Endothelial cell of umbilical vein (primary cell): ENCODE results near the gene BRD2. TPM values are rescaled to one million over a fixed set of nuclear protein-coding genes. Genes with fewer than 3 reads are reported as not detected.

Experiments
- BruUV-seq: library from RNA; stranded (reverse); fragments of 400-500 nt; replicated peaks from 2 replicates; lab custom pipeline; 2021; lab: Mats Ljungman, UMichigan
- CTCF ChIA-PET: fragments of 300-600, 350-600 bp; sonication (Branson Sonifier 250); formaldehyde crosslinking; loops from one replicate; lab custom pipeline; 2021; ENCODE audit warnings: antibody characterized with exemption, inconsistent platforms; lab: Charles Lee
- POLR2A ChIA-PET: fragments of 300-600, 350-600 bp; sonication (Branson Sonifier 250); formaldehyde crosslinking; loops from one replicate; lab custom pipeline; 2021; ENCODE audit warnings: antibody characterized with exemption, inconsistent platforms; lab: Charles Lee
- DNase-seq: peaks from one replicate; pipeline ENCODE4 v3.0.0-alpha.2; 2011; ENCODE audit warnings: low read depth, low spot score
- FAIRE-seq: peaks from 2 replicates; lab custom pipeline; 2011; peaks lifted over from hg19 to GRCh38; lab: Jason Lieb, UNC
- H2AFZ ChIP-seq: 2 replicates; pipeline ENCODE4 v1.6.0; 2012; ENCODE audit warnings: low read depth, low read length, control low read depth, inconsistent platforms
- H3K27ac ChIP-seq: 2 replicates; pipeline ENCODE4 v1.5.1; 2011; ENCODE audit warnings: low read depth, mild to moderate bottlenecking, control low read depth, low read length, moderate library complexity; ENCODE audit not compliant: insufficient read depth
- H3K27me3 ChIP-seq, 2 experiments: 2 replicates each; pipeline versions ENCODE4 v1.6.0 to v1.6.1; 2011; ENCODE audit warnings: low read length in 2 of 2, mixed read lengths in 1 of 2; ENCODE audit not compliant: control insufficient read depth in 2 of 2, insufficient read depth in 2 of 2
- H3K36me3 ChIP-seq, 2 experiments: 2 replicates in 1 of 2; 3 replicates in 1 of 2; pipeline ENCODE4 v1.5.1; 2011; ENCODE audit warnings: low read length in 2 of 2, mild to moderate bottlenecking in 1 of 2, moderate library complexity in 1 of 2; ENCODE audit not compliant: control insufficient read depth in 2 of 2, insufficient read depth in 2 of 2; ENCODE audit errors: extremely low read depth in 1 of 2
- H3K4me1 ChIP-seq: 3 replicates; pipeline ENCODE4 v1.5.1; 2011; ENCODE audit warnings: mild to moderate bottlenecking, low read length; ENCODE audit not compliant: control insufficient read depth, insufficient read depth; ENCODE audit errors: extremely low read depth
- H3K4me2 ChIP-seq: 2 replicates; pipeline ENCODE4 v1.6.1; 2011; ENCODE audit warnings: low read length, control low read depth, mixed read lengths; ENCODE audit not compliant: insufficient read depth
- H3K4me3 ChIP-seq, 3 experiments: fragments of 200-600 bp in 1 of 3; sonication (generic), shearing (Covaris generic) in 1 of 3; replicated peaks in 1 of 3; 2 replicates each; pipeline ENCODE4 v1.5.1; 2011 to 2016; ENCODE audit warnings: control low read depth in 3 of 3, low read length in 3 of 3, mild to moderate bottlenecking in 2 of 3, inconsistent platforms in 1 of 3, low read depth in 1 of 3, moderate library complexity in 1 of 3; ENCODE audit not compliant: insufficient read depth in 1 of 3
- H3K79me2 ChIP-seq: 2 replicates; pipeline ENCODE4 v1.6.0; 2012; ENCODE audit warnings: low read length, inconsistent platforms; ENCODE audit not compliant: control insufficient read depth, insufficient read depth
- H3K9ac ChIP-seq: replicated peaks from 2 replicates; pipeline ENCODE3; 2011; ENCODE audit warnings: low read length, control low read depth; ENCODE audit not compliant: insufficient read depth; ENCODE audit errors: extremely low read depth
- H3K9me1 ChIP-seq: replicated peaks from 3 replicates; pipeline ENCODE4 v1.6.0; 2011; ENCODE audit warnings: mild to moderate bottlenecking, low read length; ENCODE audit not compliant: control insufficient read depth, insufficient read depth; ENCODE audit errors: extremely low read depth
- H3K9me3 ChIP-seq: replicated peaks from 2 replicates; pipeline ENCODE4 v1.5.1; 2012; ENCODE audit warnings: low read length, inconsistent platforms; ENCODE audit not compliant: control insufficient read depth, insufficient read depth
- H4K20me1 ChIP-seq: replicated peaks from 2 replicates; pipeline ENCODE3; 2011; ENCODE audit warnings: mild to moderate bottlenecking, low read length; ENCODE audit not compliant: control insufficient read depth, insufficient read depth; ENCODE audit errors: extremely low read depth
- CTCF ChIP-seq, 2 donors: IDR thresholded peaks; 1 replicate in 1 of 2; 2 replicates in 1 of 2; pipeline ENCODE4 v1.5.1; 2011; ENCODE audit warnings: low read length in 2 of 2, mild to moderate bottlenecking in 2 of 2, moderate library complexity in 2 of 2, control low read depth in 1 of 2, inconsistent platforms in 1 of 2, low read depth in 1 of 2; ENCODE audit not compliant: insufficient read depth in 1 of 2; ENCODE audit errors: extremely low read depth in 1 of 2
- EZH2 ChIP-seq: IDR thresholded peaks from 2 replicates; pipeline ENCODE4 v1.6.1; 2012; ENCODE audit warnings: borderline replicate concordance, low read depth, mild to moderate bottlenecking, moderate library complexity, low read length, inconsistent platforms; ENCODE audit not compliant: severe bottlenecking
- FOS ChIP-seq: IDR thresholded peaks from 2 replicates; pipeline ENCODE4 v1.6.1; 2011; ENCODE audit warnings: mild to moderate bottlenecking, low read length, moderate library complexity, borderline replicate concordance; ENCODE audit not compliant: insufficient read depth
- GATA2 ChIP-seq: IDR thresholded peaks from 2 replicates; pipeline ENCODE4 v1.7.0; 2011; ENCODE audit warnings: low read depth, mild to moderate bottlenecking, moderate library complexity, mixed read lengths, low read length; ENCODE audit not compliant: insufficient read length, insufficient read depth
- JUN ChIP-seq: IDR thresholded peaks from 2 replicates; pipeline ENCODE4 v1.6.1; 2011; ENCODE audit warnings: borderline replicate concordance, low read depth; ENCODE audit not compliant: insufficient read length, insufficient read depth
- MAX ChIP-seq: IDR thresholded peaks from 2 replicates; pipeline ENCODE4 v1.6.1; 2011; ENCODE audit not compliant: insufficient read depth, insufficient read length
- MYC ChIP-seq: IDR thresholded peaks from one replicate; pipeline ENCODE4 v1.6.1; 2011; ENCODE audit warnings: mild to moderate bottlenecking, low read depth, low read length
- POLR2A ChIP-seq: IDR thresholded peaks from 2 replicates; pipeline ENCODE4 v1.6.1; 2012; ENCODE audit warnings: low read depth, mild to moderate bottlenecking, control low read depth, low read length
- POLR2AphosphoS5 ChIP-seq: IDR thresholded peaks from 2 replicates; pipeline ENCODE4 v1.6.1; 2012; ENCODE audit warnings: low read depth, mild to moderate bottlenecking, control low read depth, low read length, moderate library complexity; ENCODE audit not compliant: insufficient read depth
- dilution Hi-C: fragments of 300-500 bp; cut with MboI; formaldehyde crosslinking; loops from one replicate; pipeline ENCODE4 v1.15.0; 2019; ENCODE audit warnings: low sequenced_read_pairs; ENCODE audit not compliant: extremely low pct_ligation_motif_present
- intact Hi-C: fragments of 100-400 bp; cut with micrococcal nuclease; formaldehyde crosslinking; loops from one replicate; pipeline ENCODE4 v1.10.0; 2022
- polyA plus RNA-seq, 4 experiments: library from polyadenylated mRNA; depleted of rRNA in 3 of 4; stranded (reverse) in 3 of 4; unstranded in 1 of 4; fragments of >200 nt; gene quantifications; 2 replicates each; pipeline versions ENCODE4 v1.2.1 to v1.2.3, GENCODE V29; 2011 to 2012; ENCODE audit warnings: missing spikeins in 1 of 4
- total RNA-seq: library from RNA; stranded (reverse); gene quantifications from 2 replicates; pipeline ENCODE4 v1.2.3, GENCODE V29; 2021

The BRD2 gene
- total and polyA plus RNA-seq, 2 donors (not counting 3 experiments of a cell fraction or from before 2014, with no cell fraction given), result 131 to 197 TPM

GRCh38 chr6:32963866-32964265 is 4.5 kb upstream of the BRD2 start:
- BruUV-seq, result no TSS peak
- Histone ChIP-seq H3K36me3 (no peaks in the 10 kb centered on the region), H3K79me2 (peaks cover 1% of the 10 kb centered on the region), H3K4me2 (no peak overlapping the region), H4K20me1 (no peaks in the 10 kb centered on the region), H3K27me3 (no peaks in the 10 kb centered on the region), H3K4me3 (no peak overlapping the region), H3K4me1 (peaks cover 26% of the 10 kb centered on the region), H2AFZ (no peak overlapping the region), H3K9me1 (no peaks in the 10 kb centered on the region), H3K9me3 (no peaks in the 10 kb centered on the region), H3K9ac (no peak overlapping the region), H3K27ac (no peak overlapping the region)
- CTCF ChIA-PET, result interaction anchor here (0.7 to 3.8 kb wide), 5 partner anchors 10 to 126 kb away, joined by 3 to 25 read pairs (median 22); partner anchors contain the start of genes HLA-DMA and TAP2
- FAIRE-seq (no peak), DNase-seq (no peak)
- intact Hi-C loops (no loop called here), dilution Hi-C loops (no loop called here)
- TF ChIP-seq JUN, result no peak
- TF ChIP-seq GATA2, result no peak
- no peak for TF ChIP-seq POLR2A
- TF ChIP-seq POLR2AphosphoS5, result no peak
- TF ChIP-seq CTCF (IDR thresholded peaks at IDR 0.05; ENCODE audit: extremely low read depth in 1 of 2, insufficient read depth in 1 of 2, low read depth in 1 of 2, low read length in 2 of 2), result no peak
- TF ChIP-seq FOS, result no peak
- TF ChIP-seq MYC, result no peak
- no peak for TF ChIP-seq MAX
- TF ChIP-seq EZH2, result no peak
- POLR2A ChIA-PET, result interaction anchor here (0.6 to 1.6 kb wide), 2 partner anchors 8 to 10 kb away, joined by 4 to 15 read pairs; no protein-coding TSS in a partner anchor
